A673 (cell line): Measurements from ENCODE around the gene HTR5A. TPM values are rescaled to one million over a fixed set of nuclear protein-coding genes. Genes with fewer than 3 reads are reported as not detected.

Experiments
- BruUV-seq: library from RNA; stranded (reverse); fragments of 400-500 nt; replicated peaks from 2 replicates; lab custom pipeline; 2021; lab: Mats Ljungman, UMichigan
- CTCF ChIA-PET: fragments of 300-600 bp; sonication (Branson Sonifier 250); formaldehyde crosslinking; loops from one replicate; lab custom pipeline; 2022; ENCODE audit warnings: antibody characterized with exemption; lab: Charles Lee
- POLR2A ChIA-PET: fragments of 300-600 bp; sonication (Branson Sonifier 250); formaldehyde crosslinking; loops from one replicate; lab custom pipeline; 2022; ENCODE audit warnings: antibody characterized with exemption; ENCODE audit not compliant: low non-redundant PET; lab: Charles Lee
- DNase-seq: peaks from one replicate; pipeline ENCODE4 v3.0.0-alpha.2; 2015; ENCODE audit warnings: low spot score
- H3K27ac ChIP-seq: fragments of 200-600 bp; sonication (generic); 2 replicates; pipeline ENCODE4 v1.5.1; 2016; ENCODE audit warnings: mixed run types, low read depth, mild to moderate bottlenecking, mixed read lengths, antibody characterized with exemption, low read length; ENCODE audit not compliant: poor library complexity, severe bottlenecking
- H3K27me3 ChIP-seq: fragments of 200-600 bp; sonication (generic); replicated peaks from 2 replicates; pipeline ENCODE4 v1.6.1; 2017; ENCODE audit warnings: mixed run types, low read depth, mild to moderate bottlenecking, mixed read lengths, antibody characterized with exemption, low read length; ENCODE audit not compliant: insufficient read depth, poor library complexity
- H3K36me3 ChIP-seq: fragments of 200-600 bp; sonication (generic); 2 replicates; pipeline ENCODE4 v1.6.1; 2016; ENCODE audit warnings: mixed run types, mild to moderate bottlenecking, mixed read lengths, antibody characterized with exemption, low read length; ENCODE audit not compliant: insufficient read depth, poor library complexity, severe bottlenecking
- H3K4me1 ChIP-seq: fragments of 200-600 bp; sonication (generic); 2 replicates; pipeline ENCODE4 v1.6.1; 2017; ENCODE audit warnings: mixed run types, mild to moderate bottlenecking, mixed read lengths, antibody characterized with exemption, low read length; ENCODE audit not compliant: insufficient read depth, poor library complexity, severe bottlenecking
- H3K4me3 ChIP-seq: fragments of 200-600 bp; sonication (generic); 2 replicates; pipeline ENCODE4 v1.5.1; 2016; ENCODE audit warnings: low read depth, mixed run types, mild to moderate bottlenecking, mixed read lengths, low read length; ENCODE audit not compliant: poor library complexity, severe bottlenecking
- H3K9me3 ChIP-seq: fragments of 200-600 bp; sonication (generic); 2 replicates; pipeline ENCODE4 v1.6.1; 2016; ENCODE audit warnings: mixed run types, low read depth, mild to moderate bottlenecking, mixed read lengths, antibody characterized with exemption, low read length; ENCODE audit not compliant: poor library complexity, severe bottlenecking
- EZH2 ChIP-seq: fragments of 200-600 bp; sonication (generic); IDR thresholded peaks from 2 replicates; pipeline ENCODE4 v1.6.1; 2017; ENCODE audit warnings: borderline replicate concordance, low read depth, mild to moderate bottlenecking, mixed read lengths, antibody characterized with exemption, low read length; ENCODE audit not compliant: poor library complexity, severe bottlenecking
- intact Hi-C: fragments of 100-400 bp; cut with micrococcal nuclease; formaldehyde crosslinking; loops from one replicate; pipeline ENCODE4 v1.10.0; 2022; ENCODE audit not compliant: unreplicated experiment
- total RNA-seq: library from RNA; stranded (reverse); gene quantifications from 2 replicates; pipeline ENCODE4 v1.2.3, GENCODE V29; 2021
- TF ChIP-seq, protein P1 (sequence below): fragments of 300-800, 200-600 bp; sonication (generic); conservative IDR thresholded peaks from 2 replicates; pipeline ENCODE4 v1.5.1; 2017; ENCODE audit warnings: low read depth, mild to moderate bottlenecking, antibody characterized with exemption, low read length, moderate library complexity, mixed read lengths

The HTR5A gene
- total RNA-seq, 1 experiment from 2014 or later = not detected

- BruUV-seq = no TSS peak
- intact Hi-C loops = no loop called here
- no peak for TF ChIP-seq EZH2
- TF ChIP-seq, protein P1, sequence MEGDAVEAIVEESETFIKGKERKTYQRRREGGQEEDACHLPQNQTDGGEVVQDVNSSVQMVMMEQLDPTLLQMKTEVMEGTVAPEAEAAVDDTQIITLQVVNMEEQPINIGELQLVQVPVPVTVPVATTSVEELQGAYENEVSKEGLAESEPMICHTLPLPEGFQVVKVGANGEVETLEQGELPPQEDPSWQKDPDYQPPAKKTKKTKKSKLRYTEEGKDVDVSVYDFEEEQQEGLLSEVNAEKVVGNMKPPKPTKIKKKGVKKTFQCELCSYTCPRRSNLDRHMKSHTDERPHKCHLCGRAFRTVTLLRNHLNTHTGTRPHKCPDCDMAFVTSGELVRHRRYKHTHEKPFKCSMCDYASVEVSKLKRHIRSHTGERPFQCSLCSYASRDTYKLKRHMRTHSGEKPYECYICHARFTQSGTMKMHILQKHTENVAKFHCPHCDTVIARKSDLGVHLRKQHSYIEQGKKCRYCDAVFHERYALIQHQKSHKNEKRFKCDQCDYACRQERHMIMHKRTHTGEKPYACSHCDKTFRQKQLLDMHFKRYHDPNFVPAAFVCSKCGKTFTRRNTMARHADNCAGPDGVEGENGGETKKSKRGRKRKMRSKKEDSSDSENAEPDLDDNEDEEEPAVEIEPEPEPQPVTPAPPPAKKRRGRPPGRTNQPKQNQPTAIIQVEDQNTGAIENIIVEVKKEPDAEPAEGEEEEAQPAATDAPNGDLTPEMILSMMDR = no peak
- H3K4me3 ChIP-seq = no peak overlapping the region
- H3K4me1 ChIP-seq = no peaks in the 10 kb centered on the region
- H3K36me3 ChIP-seq = no peaks in the 10 kb centered on the region
- ChIA-PET POLR2A (no interaction called here), CTCF (no interaction called here)
- H3K27me3 ChIP-seq = peaks cover 48% of the 10 kb centered on the region
- H3K9me3 ChIP-seq = no peaks in the 10 kb centered on the region
- H3K27ac ChIP-seq = no peak overlapping the region
- DNase-seq = no peak
Measured at GRCh38 chr7:155094636-155095135, 24.6 kb downstream of the HTR5A start.

DNA sequence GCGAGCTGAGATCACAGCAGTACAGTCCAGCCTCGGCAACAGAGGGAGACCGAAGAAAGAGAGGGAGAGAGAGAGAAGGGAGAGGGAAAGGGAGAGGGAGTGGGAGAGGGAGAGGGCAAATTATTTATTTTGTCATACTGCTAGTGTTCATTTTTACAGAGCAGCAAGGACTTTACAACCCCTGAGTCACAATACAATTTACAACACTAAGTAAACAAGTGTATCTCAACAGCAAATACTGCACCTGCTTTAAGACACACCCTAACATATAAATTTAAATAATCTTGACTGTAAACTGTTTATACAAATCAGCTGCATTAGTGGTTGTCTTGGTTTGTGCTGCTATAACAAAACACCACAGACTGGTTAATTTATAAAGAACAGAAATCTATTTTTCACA, 27.2 kb downstream of the HTR5A start:
- ChIA-PET CTCF (no interaction called here), POLR2A (no interaction called here)
- Histone ChIP-seq H3K27ac (no peak overlapping the region), H3K27me3 (peaks cover 45% of the 10 kb centered on the region), H3K4me1 (no peaks in the 10 kb centered on the region), H3K4me3 (no peak overlapping the region), H3K36me3 (no peaks in the 10 kb centered on the region), H3K9me3 (no peaks in the 10 kb centered on the region)
- no TSS peak for BruUV-seq
- intact Hi-C loops = no loop called here
- TF ChIP-seq EZH2 = no peak
- TF ChIP-seq, protein P1 = no peak
- no peak for DNase-seq

DNA sequence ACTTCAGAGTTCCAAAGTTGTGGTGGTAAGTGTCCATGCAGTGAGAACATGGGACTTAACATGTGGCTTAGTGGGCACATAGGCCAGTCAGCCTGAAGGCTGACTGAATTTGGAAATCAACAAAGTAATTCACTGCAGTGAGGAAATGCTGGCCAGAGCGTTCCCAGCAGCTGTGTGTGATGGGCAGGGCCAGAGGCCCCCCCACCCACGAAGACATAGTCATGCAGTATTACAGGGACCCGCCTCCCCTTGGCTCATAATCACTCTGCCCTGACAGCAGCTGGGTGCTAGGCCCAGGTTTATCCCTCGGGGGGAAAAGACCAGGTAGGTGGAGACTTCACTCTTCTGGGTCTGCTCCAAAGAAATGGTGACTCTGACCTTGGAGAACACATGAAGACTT, 33.7 kb downstream of the HTR5A start:
- Histone ChIP-seq H3K4me3 (no peak overlapping the region), H3K4me1 (no peaks in the 10 kb centered on the region), H3K27me3 (peaks cover 65% of the 10 kb centered on the region), H3K9me3 (no peaks in the 10 kb centered on the region), H3K27ac (no peak overlapping the region), H3K36me3 (no peaks in the 10 kb centered on the region)
- intact Hi-C loops = no loop called here
- TF ChIP-seq, protein P1 = no peak
- TF ChIP-seq EZH2 = no peak
- no peak for DNase-seq
- CTCF ChIA-PET = no interaction called here
- POLR2A ChIA-PET = no interaction called here
- no TSS peak for BruUV-seq
